Measurements from ENCODE around the gene UQCRH.

Gene UQCRH

DNA sequence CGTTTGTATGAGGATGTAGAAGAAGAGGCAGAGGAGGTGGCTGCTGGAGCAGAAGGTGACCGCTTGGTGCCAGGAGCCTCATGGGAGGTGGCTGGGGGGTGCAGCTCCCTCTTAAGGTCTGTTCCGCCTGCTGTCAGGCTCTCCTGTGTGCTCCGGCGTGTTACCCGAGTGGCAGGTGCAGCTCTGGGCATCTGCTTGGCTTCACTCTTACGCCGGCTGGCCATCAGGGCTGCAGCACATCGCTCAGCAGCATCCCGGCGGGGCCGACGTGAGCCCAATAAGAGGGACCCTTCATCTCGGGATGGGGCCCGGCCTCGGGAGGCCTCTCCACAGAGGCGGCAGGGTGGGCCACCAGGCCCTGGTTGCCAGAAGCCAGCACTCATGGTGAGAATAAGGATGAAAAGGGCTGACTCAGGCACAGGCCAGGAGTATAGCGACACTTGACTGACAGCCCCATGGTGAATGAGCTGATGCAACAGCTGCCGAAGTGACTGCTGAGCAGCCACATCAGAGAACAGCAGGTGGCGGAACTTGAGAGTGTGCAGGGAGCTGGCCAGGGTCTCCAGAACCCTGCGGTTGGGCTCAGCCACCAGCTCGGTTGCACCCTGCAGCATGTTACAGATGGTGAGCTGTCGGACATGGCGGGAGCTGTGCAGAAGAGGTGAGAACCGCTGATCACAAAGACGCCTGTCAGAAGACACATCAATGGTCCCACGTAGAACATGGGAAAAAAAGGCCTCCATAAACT lies 17.6 kb upstream of the UQCRH start (continued):
- TF ChIP-seq, protein P1, sequence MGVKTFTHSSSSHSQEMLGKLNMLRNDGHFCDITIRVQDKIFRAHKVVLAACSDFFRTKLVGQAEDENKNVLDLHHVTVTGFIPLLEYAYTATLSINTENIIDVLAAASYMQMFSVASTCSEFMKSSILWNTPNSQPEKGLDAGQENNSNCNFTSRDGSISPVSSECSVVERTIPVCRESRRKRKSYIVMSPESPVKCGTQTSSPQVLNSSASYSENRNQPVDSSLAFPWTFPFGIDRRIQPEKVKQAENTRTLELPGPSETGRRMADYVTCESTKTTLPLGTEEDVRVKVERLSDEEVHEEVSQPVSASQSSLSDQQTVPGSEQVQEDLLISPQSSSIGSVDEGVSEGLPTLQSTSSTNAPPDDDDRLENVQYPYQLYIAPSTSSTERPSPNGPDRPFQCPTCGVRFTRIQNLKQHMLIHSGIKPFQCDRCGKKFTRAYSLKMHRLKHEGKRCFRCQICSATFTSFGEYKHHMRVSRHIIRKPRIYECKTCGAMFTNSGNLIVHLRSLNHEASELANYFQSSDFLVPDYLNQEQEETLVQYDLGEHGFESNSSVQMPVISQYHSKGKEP (tag by site-specific recombination; IDR thresholded peaks at IDR 0.05) = peak; percentile 89
- TF ChIP-seq ZNF624 (tag by site-specific recombination; IDR thresholded peaks at IDR 0.05) = no peak
- no peak for TF ChIP-seq HIC1 (tag by site-specific recombination; IDR thresholded peaks at IDR 0.05)
- no peak for TF ChIP-seq ZNF239 (tag by site-specific recombination; IDR thresholded peaks at IDR 0.05)
- TF ChIP-seq, protein P2, sequence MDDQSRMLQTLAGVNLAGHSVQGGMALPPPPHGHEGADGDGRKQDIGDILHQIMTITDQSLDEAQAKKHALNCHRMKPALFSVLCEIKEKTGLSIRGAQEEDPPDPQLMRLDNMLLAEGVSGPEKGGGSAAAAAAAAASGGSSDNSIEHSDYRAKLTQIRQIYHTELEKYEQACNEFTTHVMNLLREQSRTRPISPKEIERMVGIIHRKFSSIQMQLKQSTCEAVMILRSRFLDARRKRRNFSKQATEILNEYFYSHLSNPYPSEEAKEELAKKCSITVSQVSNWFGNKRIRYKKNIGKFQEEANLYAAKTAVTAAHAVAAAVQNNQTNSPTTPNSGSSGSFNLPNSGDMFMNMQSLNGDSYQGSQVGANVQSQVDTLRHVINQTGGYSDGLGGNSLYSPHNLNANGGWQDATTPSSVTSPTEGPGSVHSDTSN (CRISPR knock-in tag; IDR thresholded peaks at IDR 0.05) = no peak
- TF ChIP-seq BCL11A (tag by site-specific recombination; IDR thresholded peaks at IDR 0.05; ENCODE audit: low read depth) = no peak
- TF ChIP-seq ZNF600 (tag by site-specific recombination; IDR thresholded peaks at IDR 0.05) = peak; percentile 85
- TF ChIP-seq, protein P3, sequence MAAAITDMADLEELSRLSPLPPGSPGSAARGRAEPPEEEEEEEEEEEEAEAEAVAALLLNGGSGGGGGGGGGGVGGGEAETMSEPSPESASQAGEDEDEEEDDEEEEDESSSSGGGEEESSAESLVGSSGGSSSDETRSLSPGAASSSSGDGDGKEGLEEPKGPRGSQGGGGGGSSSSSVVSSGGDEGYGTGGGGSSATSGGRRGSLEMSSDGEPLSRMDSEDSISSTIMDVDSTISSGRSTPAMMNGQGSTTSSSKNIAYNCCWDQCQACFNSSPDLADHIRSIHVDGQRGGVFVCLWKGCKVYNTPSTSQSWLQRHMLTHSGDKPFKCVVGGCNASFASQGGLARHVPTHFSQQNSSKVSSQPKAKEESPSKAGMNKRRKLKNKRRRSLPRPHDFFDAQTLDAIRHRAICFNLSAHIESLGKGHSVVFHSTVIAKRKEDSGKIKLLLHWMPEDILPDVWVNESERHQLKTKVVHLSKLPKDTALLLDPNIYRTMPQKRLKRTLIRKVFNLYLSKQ (tag by site-specific recombination; IDR thresholded peaks at IDR 0.05; ENCODE audit: borderline replicate concordance) = no peak
- TF ChIP-seq SCRT1 (tag by site-specific recombination; IDR thresholded peaks at IDR 0.05; ENCODE audit: borderline replicate concordance) = no peak
- no peak for TF ChIP-seq ZBTB1 (tag by site-specific recombination; IDR thresholded peaks at IDR 0.05)
- no peak for TF ChIP-seq ZNF623 (tag by site-specific recombination; IDR thresholded peaks at IDR 0.05)
- no peak for TF ChIP-seq SALL2 (tag by site-specific recombination; IDR thresholded peaks at IDR 0.05; ENCODE audit: borderline replicate concordance)
- peak; percentile 39 for TF ChIP-seq ZBTB8A (tag by site-specific recombination; IDR thresholded peaks at IDR 0.05)
- no peak for TF ChIP-seq ZNF366 (tag by site-specific recombination; conservative IDR thresholded peaks at IDR 0.05)
- peak; percentile 55; the same call in 1 of the 2 replicates for TF ChIP-seq ZNF10 (tag by site-specific recombination; IDR thresholded peaks at IDR 0.05)
- TF ChIP-seq TRIM28 (IDR thresholded peaks at IDR 0.05; ENCODE audit: borderline replicate concordance, low read length) = peak; percentile 68; the same call in 1 of the 2 replicates
- no peak for TF ChIP-seq ZSCAN4 (tag by site-specific recombination; IDR thresholded peaks at IDR 0.05)
- TF ChIP-seq ZNF529 (tag by site-specific recombination; IDR thresholded peaks at IDR 0.05; ENCODE audit: insufficient replicate concordance) = no peak
- TF ChIP-seq GFI1B (tag by site-specific recombination; IDR thresholded peaks at IDR 0.05) = no peak
- TF ChIP-seq KLF16 (tag by site-specific recombination; IDR thresholded peaks at IDR 0.05) = no peak
- TF ChIP-seq ZNF211 (tag by site-specific recombination; IDR thresholded peaks at IDR 0.05; ENCODE audit: low read depth) = no peak
- TF ChIP-seq BCL11B (tag by site-specific recombination; IDR thresholded peaks at IDR 0.05; ENCODE audit: low read depth) = no peak
- peak; percentile 56; the same call in 1 of the 2 replicates for TF ChIP-seq ZBTB17 (tag by site-specific recombination; IDR thresholded peaks at IDR 0.05)
- no peak for TF ChIP-seq ZNF16 (tag by site-specific recombination; IDR thresholded peaks at IDR 0.05; ENCODE audit: low read depth)
- TF ChIP-seq ZNF404 (tag by site-specific recombination; IDR thresholded peaks at IDR 0.05) = no peak
- TF ChIP-seq ZNF514 (tag by site-specific recombination; IDR thresholded peaks at IDR 0.05) = no peak
- TF ChIP-seq KLF9 (tag by site-specific recombination; IDR thresholded peaks at IDR 0.05; ENCODE audit: low read depth) = no peak
- no peak for TF ChIP-seq ZNF335 (tag by site-specific recombination; conservative IDR thresholded peaks at IDR 0.05)
- TF ChIP-seq, protein P4, sequence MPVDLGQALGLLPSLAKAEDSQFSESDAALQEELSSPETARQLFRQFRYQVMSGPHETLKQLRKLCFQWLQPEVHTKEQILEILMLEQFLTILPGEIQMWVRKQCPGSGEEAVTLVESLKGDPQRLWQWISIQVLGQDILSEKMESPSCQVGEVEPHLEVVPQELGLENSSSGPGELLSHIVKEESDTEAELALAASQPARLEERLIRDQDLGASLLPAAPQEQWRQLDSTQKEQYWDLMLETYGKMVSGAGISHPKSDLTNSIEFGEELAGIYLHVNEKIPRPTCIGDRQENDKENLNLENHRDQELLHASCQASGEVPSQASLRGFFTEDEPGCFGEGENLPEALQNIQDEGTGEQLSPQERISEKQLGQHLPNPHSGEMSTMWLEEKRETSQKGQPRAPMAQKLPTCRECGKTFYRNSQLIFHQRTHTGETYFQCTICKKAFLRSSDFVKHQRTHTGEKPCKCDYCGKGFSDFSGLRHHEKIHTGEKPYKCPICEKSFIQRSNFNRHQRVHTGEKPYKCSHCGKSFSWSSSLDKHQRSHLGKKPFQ (tag by site-specific recombination; IDR thresholded peaks at IDR 0.05) = peak; percentile 48; the same call in 1 of the 2 replicates
- peak; percentile 66 for TF ChIP-seq SP7 (tag by site-specific recombination; IDR thresholded peaks at IDR 0.05)
